Muscle of leg (tissue), 11 donors: ENCODE measurements around the gene TEN1. TPM values are rescaled to one million over a fixed set of nuclear protein-coding genes. Genes with fewer than 3 reads are reported as not detected.

Experiments used
- DNase-seq: peaks from one replicate; pipeline ENCODE4 v3.0.0; 2013
- H3K27ac ChIP-seq: one replicate; pipeline ENCODE4 v1.5.1; 2013; ENCODE audit warnings: mild to moderate bottlenecking, low read length, control low read depth
- H3K27me3 ChIP-seq: one replicate; pipeline ENCODE4 v1.6.1; 2013; ENCODE audit warnings: low read length; ENCODE audit not compliant: control insufficient read depth, insufficient read depth
- H3K36me3 ChIP-seq: one replicate; pipeline ENCODE4 v1.6.1; 2013; ENCODE audit warnings: low read length; ENCODE audit not compliant: control insufficient read depth, insufficient read depth
- H3K4me1 ChIP-seq: one replicate; pipeline ENCODE4 v1.6.1; 2013; ENCODE audit warnings: low read length; ENCODE audit not compliant: control insufficient read depth, insufficient read depth
- H3K4me3 ChIP-seq: one replicate; pipeline ENCODE4 v1.5.1; 2013; ENCODE audit warnings: low read length, control low read depth
- H3K9me3 ChIP-seq: replicated peaks from 2 replicates; pipeline ENCODE4 v1.6.1; 2013; ENCODE audit warnings: low read depth, low read length; ENCODE audit not compliant: control insufficient read depth
- WGBS: methylation state at CpG from one replicate; pipeline ENCODE4 v1.1.5; 2013; ENCODE audit warnings: missing lambda C conversion rate; ENCODE audit not compliant: insufficient coverage; 5-methylcytosine and 5-hydroxymethylcytosine counted together
- polyA plus RNA-seq, 8 donors: library from polyadenylated mRNA; unstranded; fragments of 120-200 nt; gene quantifications; one replicate each; pipeline versions ENCODE4 v1.2.1 to v1.2.3, GENCODE V29; 2013; ENCODE audit warnings: inconsistent platforms in 1 of 8, low replicate concordance in 1 of 8; ENCODE audit not compliant: insufficient read length in 8 of 8, insufficient read depth in 1 of 8
- total RNA-seq: library from RNA; stranded (reverse); fragments of 120-200 nt; gene quantifications from one replicate; pipeline ENCODE4 v1.2.4, GENCODE V29; 2013

TEN1 gene
- total and polyA plus RNA-seq, 9 donors, result 8.8 to 19.5 (median 12.3) TPM

- 94% methylated on average over 5 of the region's 9 CpGs for whole genome bisulfite sequencing
- no peaks in the 10 kb centered on the region for H3K36me3 ChIP-seq
These were observed 45.3 kb downstream of the TEN1 start for GRCh38 chr17:76024353-76024752.

GRCh38 chr17:76025294-76025693, 46.3 kb downstream of the TEN1 start:
- Histone ChIP-seq H3K4me3 (no peak overlapping the region), H3K36me3 (no peaks in the 10 kb centered on the region), H3K27ac (no peak overlapping the region), H3K4me1 (peaks cover 3% of the 10 kb centered on the region), H3K27me3 (peaks cover 3% of the 10 kb centered on the region), H3K9me3 (no peaks in the 10 kb centered on the region)
- 89% methylated on average over 12 of the region's 12 CpGs for WGBS
- no peak for DNase-seq

More at GRCh38 chr17:76024353-76024752, 45.3 kb downstream of the TEN1 start:
- H3K4me1 ChIP-seq, result no peaks in the 10 kb centered on the region
- no peak overlapping the region for H3K4me3 ChIP-seq
- H3K9me3 ChIP-seq, result no peaks in the 10 kb centered on the region
- no peaks in the 10 kb centered on the region for H3K27me3 ChIP-seq
- H3K27ac ChIP-seq, result no peak overlapping the region
- DNase-seq, result no peak

GRCh38 chr17:76026714-76027158, 47.7 kb downstream of the TEN1 start:
- 40% methylated on average over 8 of the region's 15 CpGs for WGBS
- Histone ChIP-seq H3K36me3 (no peaks in the 10 kb centered on the region), H3K9me3 (no peaks in the 10 kb centered on the region), H3K27me3 (peaks cover 3% of the 10 kb centered on the region), H3K4me3 (no peak overlapping the region), H3K27ac (no peak overlapping the region), H3K4me1 (peaks cover 3% of the 10 kb centered on the region)
- no peak for DNase-seq

- H3K9me3 ChIP-seq, result no peaks in the 10 kb centered on the region
- peaks cover 3% of the 10 kb centered on the region for H3K27me3 ChIP-seq
- no peaks in the 10 kb centered on the region for H3K36me3 ChIP-seq
- no peak for DNase-seq
- WGBS, result 55% methylated on average over 16 of the region's 24 CpGs
- peaks cover 3% of the 10 kb centered on the region for H3K4me1 ChIP-seq
- no peak within 1 kb of the TSS for H3K4me3 ChIP-seq
- H3K27ac ChIP-seq, result no peak within 1 kb of the TSS
These were observed 48.3 kb downstream of the TEN1 start, which contains the start of gene EVPL for GRCh38 chr17:76027159-76027839. Gene EVPL (minus strand): TSS chr17:76027306. CDS start chr17:76027198, 108 bp downstream.

- Histone ChIP-seq H3K36me3 (no peaks in the 10 kb centered on the region), H3K4me1 (peaks cover 8% of the 10 kb centered on the region), H3K9me3 (no peaks in the 10 kb centered on the region), H3K27ac (no peak overlapping the region), H3K27me3 (peaks cover 5% of the 10 kb centered on the region), H3K4me3 (no peak overlapping the region)
- 59% methylated on average over 14 of the region's 20 CpGs for WGBS
- no peak for DNase-seq
These were observed 53.2 kb downstream of the TEN1 start for GRCh38 chr17:76032073-76032779.

GRCh38 chr17:76032780-76033108, 53.7 kb downstream of the TEN1 start:
- Histone ChIP-seq H3K27ac (no peak overlapping the region), H3K27me3 (peaks cover 5% of the 10 kb centered on the region)
- DNase-seq, result no peak

GRCh38 chr17:76033139-76033538, 54.1 kb downstream of the TEN1 start:
- Histone ChIP-seq H3K27me3 (peaks cover 5% of the 10 kb centered on the region), H3K9me3 (no peaks in the 10 kb centered on the region), H3K27ac (no peak overlapping the region), H3K36me3 (peaks cover 5% of the 10 kb centered on the region), H3K4me1 (peaks cover 8% of the 10 kb centered on the region), H3K4me3 (no peak overlapping the region)
- DNase-seq, result no peak
- 94% methylated on average over 6 of the region's 6 CpGs for WGBS

More at GRCh38 chr17:76032780-76033108, 53.7 kb downstream of the TEN1 start:
- Histone ChIP-seq H3K36me3 (peaks cover 3% of the 10 kb centered on the region), H3K4me1 (peaks cover 8% of the 10 kb centered on the region), H3K4me3 (no peak overlapping the region), H3K9me3 (no peaks in the 10 kb centered on the region)
- 87% methylated on average over 4 of the region's 5 CpGs for WGBS

GRCh38 chr17:76034428-76035350, 55.6 kb downstream of the TEN1 start:
- DNase-seq, result no peak
- peaks cover 20% of the 10 kb centered on the region for H3K36me3 ChIP-seq
- H3K27me3 ChIP-seq, result peaks cover 4% of the 10 kb centered on the region
- WGBS, result 67% methylated on average over 8 of the region's 13 CpGs
- H3K4me1 ChIP-seq, result peaks cover 5% of the 10 kb centered on the region
- no peak overlapping the region for H3K4me3 ChIP-seq
- H3K27ac ChIP-seq, result no peak overlapping the region
- no peaks in the 10 kb centered on the region for H3K9me3 ChIP-seq

- Histone ChIP-seq H3K9me3 (no peaks in the 10 kb centered on the region), H3K4me1 (peaks cover 4% of the 10 kb centered on the region), H3K27me3 (peaks cover 2% of the 10 kb centered on the region), H3K27ac (no peak overlapping the region), H3K36me3 (peaks cover 39% of the 10 kb centered on the region), H3K4me3 (no peak overlapping the region)
- WGBS, result 22% methylated on average over 16 of the region's 22 CpGs
- peak; percentile 18 for DNase-seq
These were observed 57.6 kb downstream of the TEN1 start for GRCh38 chr17:76036497-76037261.
